Activated CD4-positive, alpha-beta memory T cell treated with anti-CD3 and anti-CD28 coated beads for 36 hours (primary cell): ENCODE measurements around the gene STK38L. TPM values are rescaled to one million over a fixed set of nuclear protein-coding genes. Genes with fewer than 3 reads are reported as not detected.

Source experiments
- CTCF ChIA-PET: fragments of 350-600 bp; sonication (Branson Sonifier 250); formaldehyde crosslinking; loops from one replicate; lab custom pipeline; 2021; ENCODE audit warnings: antibody characterized with exemption, inconsistent platforms; lab: Charles Lee
- POLR2A ChIA-PET: fragments of 350-600 bp; sonication (Branson Sonifier 250); formaldehyde crosslinking; loops from one replicate; lab custom pipeline; 2021; ENCODE audit warnings: antibody characterized with exemption; lab: Charles Lee
- DNase-seq: peaks from one replicate; pipeline ENCODE4 v3.0.0-alpha.2; 2020
- H3K27ac Mint-ChIP-seq: one replicate; pipeline ENCODE4 v1.8.0; 2021; ENCODE audit warnings: mixed read lengths
- H3K27me3 Mint-ChIP-seq: one replicate; pipeline ENCODE4 v1.8.0; 2021; ENCODE audit warnings: mixed read lengths
- H3K36me3 Mint-ChIP-seq: one replicate; pipeline ENCODE4 v1.8.0; 2021; ENCODE audit warnings: mixed read lengths
- H3K4me1 Mint-ChIP-seq: one replicate; pipeline ENCODE4 v1.8.0; 2021; ENCODE audit warnings: low read depth, mixed read lengths
- H3K4me3 Mint-ChIP-seq: one replicate; pipeline ENCODE4 v1.8.0; 2021; ENCODE audit warnings: mild to moderate bottlenecking, mixed read lengths
- H3K9me3 Mint-ChIP-seq: one replicate; pipeline ENCODE4 v1.8.0; 2021; ENCODE audit warnings: mixed read lengths
- intact Hi-C: fragments of 100-400 bp; cut with micrococcal nuclease; formaldehyde crosslinking; loops from one replicate; pipeline ENCODE4 v1.15.1; 2023
- total RNA-seq, 2 experiments: library from RNA; stranded (reverse); gene quantifications; one replicate each; pipeline ENCODE4 v1.2.3, GENCODE V29; 2021

Gene STK38L
- total RNA-seq, 2 experiments from 2014 or later, result 25.1 to 25.2 TPM

GRCh38 chr12:27336282-27336653 lies 92.2 kb downstream of the STK38L start:
- peaks cover 32% of the 10 kb centered on the region for H3K4me1 Mint-ChIP-seq
- peaks cover 31% of the 10 kb centered on the region for H3K27me3 Mint-ChIP-seq
- no peaks in the 10 kb centered on the region for H3K9me3 Mint-ChIP-seq
- intact Hi-C loops, result loop anchor here (10.0 kb wide), 1 partner anchor 319 kb away; no protein-coding TSS in a partner anchor
- H3K4me3 Mint-ChIP-seq, result no peak overlapping the region
- ChIA-PET CTCF (interaction anchor here (0.7 to 1.2 kb wide), 2 partner anchors 49 to 122 kb away, joined by 3 to 4 read pairs; no protein-coding TSS in a partner anchor), POLR2A (interaction anchor here (0.6 kb wide), 1 partner anchor 25 kb away, joined by 4 read pairs; no protein-coding TSS in a partner anchor)
- H3K36me3 Mint-ChIP-seq, result no peaks in the 10 kb centered on the region
- DNase-seq, result no peak
- H3K27ac Mint-ChIP-seq, result no peak overlapping the region

DNA sequence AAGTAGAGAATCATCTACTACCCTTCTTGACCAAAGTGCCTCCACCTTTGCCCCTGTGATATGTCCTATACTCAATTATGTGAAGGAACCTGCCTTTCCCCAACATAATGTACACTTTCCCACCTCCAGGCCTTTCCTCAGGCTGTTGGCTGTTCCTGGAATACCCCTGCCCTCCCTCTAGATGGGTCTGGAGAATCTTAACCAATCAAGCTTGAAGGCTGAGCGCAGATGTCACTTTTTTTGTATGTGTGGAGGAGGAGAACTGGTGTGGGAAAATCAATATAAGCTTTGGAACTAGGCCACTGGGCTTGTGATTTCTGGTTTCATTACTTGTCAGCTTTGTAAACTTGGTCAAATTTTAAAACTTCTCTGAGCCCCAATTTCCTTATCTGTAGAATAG lies 93.3 kb downstream of the STK38L start:
- Mint-ChIP-seq H3K9me3 (no peaks in the 10 kb centered on the region), H3K27me3 (peaks cover 25% of the 10 kb centered on the region), H3K27ac (no peak overlapping the region), H3K4me1 (peaks cover 21% of the 10 kb centered on the region), H3K36me3 (no peaks in the 10 kb centered on the region), H3K4me3 (no peak overlapping the region)
- CTCF ChIA-PET, result no interaction called here
- POLR2A ChIA-PET, result interaction anchor here (0.6 to 0.8 kb wide), 2 partner anchors 13 to 186 kb away, joined by 3 read pairs; no protein-coding TSS in a partner anchor
- no peak for DNase-seq
- intact Hi-C loops, result loop anchor here (10.0 kb wide), 1 partner anchor 317 kb away; no protein-coding TSS in a partner anchor

DNA sequence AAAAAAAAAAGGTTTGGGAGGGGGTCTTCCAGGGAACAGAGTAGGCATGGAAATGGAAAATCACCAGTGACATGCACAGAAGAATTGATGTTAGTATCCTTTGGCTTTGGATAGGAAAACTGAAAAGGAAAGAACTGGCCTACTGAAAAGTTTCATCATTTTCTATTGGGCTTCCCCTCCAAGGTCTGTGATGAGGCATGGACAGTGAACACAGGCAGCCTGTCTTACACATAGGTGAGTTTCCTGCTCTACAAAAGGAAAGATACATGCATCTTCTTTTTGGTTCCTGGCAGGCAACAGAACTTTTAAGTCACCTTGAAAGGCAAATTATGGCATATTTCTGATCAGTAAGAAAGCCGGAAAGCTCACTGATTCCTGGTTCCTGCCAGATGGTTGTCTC lies 94.4 kb downstream of the STK38L start:
- no peak overlapping the region for H3K27ac Mint-ChIP-seq
- ChIA-PET POLR2A (no interaction called here), CTCF (no interaction called here)
- H3K27me3 Mint-ChIP-seq, result peaks cover 22% of the 10 kb centered on the region
- H3K36me3 Mint-ChIP-seq, result no peaks in the 10 kb centered on the region
- DNase-seq, result no peak
- no peak overlapping the region for H3K4me3 Mint-ChIP-seq
- H3K9me3 Mint-ChIP-seq, result no peaks in the 10 kb centered on the region
- H3K4me1 Mint-ChIP-seq, result peaks cover 18% of the 10 kb centered on the region
- intact Hi-C loops, result loop anchor here (10.0 kb wide), 1 partner anchor 316 kb away; no protein-coding TSS in a partner anchor

GRCh38 chr12:27340971-27341370 lies 96.9 kb downstream of the STK38L start:
- Mint-ChIP-seq H3K4me3 (no peak overlapping the region), H3K27ac (no peak overlapping the region), H3K27me3 (peaks cover 8% of the 10 kb centered on the region), H3K4me1 (peaks cover 4% of the 10 kb centered on the region), H3K36me3 (no peaks in the 10 kb centered on the region), H3K9me3 (no peaks in the 10 kb centered on the region)
- CTCF ChIA-PET, result no interaction called here
- POLR2A ChIA-PET, result no interaction called here
- intact Hi-C loops, result no loop called here
- DNase-seq, result no peak

- POLR2A ChIA-PET, result no interaction called here
- no peak overlapping the region for H3K27ac Mint-ChIP-seq
- CTCF ChIA-PET, result no interaction called here
- intact Hi-C loops, result no loop called here
- no peaks in the 10 kb centered on the region for H3K4me1 Mint-ChIP-seq
- peaks cover 11% of the 10 kb centered on the region for H3K27me3 Mint-ChIP-seq
- no peak overlapping the region for H3K4me3 Mint-ChIP-seq
- H3K36me3 Mint-ChIP-seq, result no peaks in the 10 kb centered on the region
- H3K9me3 Mint-ChIP-seq, result no peaks in the 10 kb centered on the region
- DNase-seq, result no peak
These were observed 98.5 kb downstream of the STK38L start for GRCh38 chr12:27342536-27342935.

DNA sequence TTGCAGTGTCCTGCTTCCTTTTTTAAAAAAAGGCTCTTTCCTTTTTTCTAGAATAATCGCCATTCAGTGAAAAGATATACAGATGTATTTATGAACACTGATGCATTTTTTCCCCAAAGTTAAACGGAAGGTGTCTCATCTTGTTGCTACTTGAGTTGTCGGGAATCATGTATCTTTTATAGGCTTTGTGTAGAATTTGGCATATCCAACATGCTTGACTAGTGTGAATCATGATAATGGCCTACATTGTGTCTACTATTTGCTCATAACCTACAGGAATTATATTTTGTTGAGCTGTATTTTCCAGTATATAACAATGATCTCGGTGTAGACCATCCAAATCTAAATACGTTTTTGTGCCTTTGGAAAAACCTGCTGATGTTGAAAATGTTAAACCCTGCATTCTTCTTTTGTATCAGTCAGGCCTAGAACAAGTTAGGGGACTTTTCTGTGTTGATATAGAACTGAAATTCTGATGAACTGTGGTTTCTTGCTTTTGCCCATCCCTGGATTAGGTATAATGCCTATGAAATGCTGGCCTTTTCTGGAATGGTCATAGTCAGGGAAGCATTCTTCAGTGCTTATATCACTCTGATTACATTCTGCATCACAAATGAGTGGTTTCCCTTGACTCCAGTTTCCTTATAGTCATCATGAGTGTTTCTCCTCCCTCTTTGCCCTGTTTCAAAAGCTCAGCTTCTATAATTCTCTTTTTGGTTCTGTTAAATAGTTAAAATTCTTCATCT lies 99.3 kb downstream of the STK38L start:
- H3K4me3 Mint-ChIP-seq, result no peak overlapping the region
- intact Hi-C loops, result no loop called here
- no peaks in the 10 kb centered on the region for H3K9me3 Mint-ChIP-seq
- ChIA-PET POLR2A (no interaction called here), CTCF (no interaction called here)
- no peaks in the 10 kb centered on the region for H3K4me1 Mint-ChIP-seq
- no peak overlapping the region for H3K27ac Mint-ChIP-seq
- DNase-seq, result no peak
- H3K36me3 Mint-ChIP-seq, result no peaks in the 10 kb centered on the region
- H3K27me3 Mint-ChIP-seq, result peaks cover 11% of the 10 kb centered on the region

DNA sequence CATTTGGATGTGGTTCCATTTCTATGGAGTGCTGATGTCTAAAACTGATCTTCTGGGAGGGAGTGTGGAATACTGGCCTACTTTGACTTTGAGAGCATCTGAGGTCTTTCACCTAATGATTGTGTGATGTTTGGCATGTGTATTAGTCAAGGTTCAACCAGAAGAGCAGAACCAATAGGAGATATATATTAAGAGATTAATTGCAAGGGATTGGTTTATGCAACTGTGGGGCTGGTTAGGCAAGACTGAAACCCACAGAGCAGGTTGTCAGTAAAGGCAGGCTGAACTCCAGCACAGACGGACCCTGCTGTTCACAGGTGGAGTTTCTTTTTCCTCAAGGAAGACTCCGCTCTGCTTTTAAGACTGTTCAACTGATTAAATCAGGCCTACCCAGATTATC lies 100.2 kb downstream of the STK38L start:
- ChIA-PET CTCF (interaction anchor here (0.6 kb wide), 1 partner anchor 287 kb away, joined by 3 read pairs; no protein-coding TSS in a partner anchor), POLR2A (no interaction called here)
- H3K27ac Mint-ChIP-seq, result no peak overlapping the region
- DNase-seq, result no peak
- intact Hi-C loops, result no loop called here
- no peak overlapping the region for H3K4me3 Mint-ChIP-seq
- H3K27me3 Mint-ChIP-seq, result peaks cover 8% of the 10 kb centered on the region
- H3K4me1 Mint-ChIP-seq, result no peaks in the 10 kb centered on the region
- no peaks in the 10 kb centered on the region for H3K36me3 Mint-ChIP-seq
- no peaks in the 10 kb centered on the region for H3K9me3 Mint-ChIP-seq

DNA sequence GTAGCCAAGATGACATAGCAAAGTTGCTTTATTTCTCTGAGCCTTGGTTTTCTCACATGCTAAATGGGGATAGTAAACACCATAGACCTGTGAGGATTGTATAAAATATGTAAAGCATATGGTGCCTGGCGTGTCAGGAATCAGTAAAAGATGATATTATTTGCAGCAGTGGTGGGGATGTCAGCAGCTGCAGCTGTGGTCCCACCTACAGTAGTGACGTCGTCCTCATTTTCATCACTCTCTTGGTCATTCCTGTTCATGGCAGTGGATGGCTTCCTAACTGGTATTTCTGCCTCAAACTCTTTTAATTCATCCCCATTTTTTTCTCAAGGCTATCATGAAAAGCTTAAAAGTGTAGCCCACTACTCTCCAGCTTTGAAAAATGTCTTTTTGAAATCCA lies 100.7 kb downstream of the STK38L start:
- Mint-ChIP-seq H3K27ac (no peak overlapping the region), H3K9me3 (no peaks in the 10 kb centered on the region), H3K36me3 (no peaks in the 10 kb centered on the region), H3K4me3 (no peak overlapping the region), H3K4me1 (no peaks in the 10 kb centered on the region), H3K27me3 (peaks cover 8% of the 10 kb centered on the region)
- DNase-seq, result no peak
- ChIA-PET POLR2A (no interaction called here), CTCF (interaction anchor here (0.9 kb wide), 1 partner anchor 40 kb away, joined by 3 read pairs; no protein-coding TSS in a partner anchor)
- intact Hi-C loops, result no loop called here

DNA sequence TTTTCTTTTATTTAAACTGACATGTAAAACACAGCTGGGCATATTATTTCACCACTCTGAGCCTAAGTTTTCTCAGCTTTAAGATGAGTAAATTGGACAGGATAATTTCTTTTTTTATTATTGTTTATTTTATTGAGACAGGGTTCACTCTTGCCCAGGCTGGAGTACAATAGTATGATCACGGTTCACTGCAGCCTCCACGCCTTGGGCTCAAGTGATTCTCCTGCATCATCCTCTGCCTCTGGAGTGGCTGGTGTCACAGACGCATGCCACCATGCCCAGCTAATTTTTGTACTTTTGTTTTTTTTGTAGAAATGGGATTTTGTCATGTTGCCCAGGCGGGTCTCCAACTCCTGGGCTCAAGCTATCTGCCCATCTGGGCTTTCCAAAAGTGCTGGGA lies 101.3 kb downstream of the STK38L start:
- no peaks in the 10 kb centered on the region for H3K4me1 Mint-ChIP-seq
- ChIA-PET CTCF (interaction anchor here (0.9 kb wide), 1 partner anchor 39 kb away, joined by 3 read pairs; no protein-coding TSS in a partner anchor), POLR2A (no interaction called here)
- no peaks in the 10 kb centered on the region for H3K36me3 Mint-ChIP-seq
- DNase-seq, result no peak
- peaks cover 8% of the 10 kb centered on the region for H3K27me3 Mint-ChIP-seq
- intact Hi-C loops, result no loop called here
- no peaks in the 10 kb centered on the region for H3K9me3 Mint-ChIP-seq
- no peak overlapping the region for H3K4me3 Mint-ChIP-seq
- H3K27ac Mint-ChIP-seq, result no peak overlapping the region

GRCh38 chr12:27347779-27348178 lies 103.7 kb downstream of the STK38L start:
- CTCF ChIA-PET, result no interaction called here
- H3K4me3 Mint-ChIP-seq, result no peak overlapping the region

GRCh38 chr12:27351476-27351875 lies 107.4 kb downstream of the STK38L start:
- no peak for DNase-seq
- Mint-ChIP-seq H3K36me3 (no peaks in the 10 kb centered on the region), H3K4me1 (no peaks in the 10 kb centered on the region), H3K4me3 (no peak overlapping the region), H3K9me3 (no peaks in the 10 kb centered on the region), H3K27me3 (peaks cover 3% of the 10 kb centered on the region), H3K27ac (no peak overlapping the region)
- ChIA-PET POLR2A (no interaction called here), CTCF (no interaction called here)
- intact Hi-C loops, result no loop called here

More at GRCh38 chr12:27347779-27348178, 103.7 kb downstream of the STK38L start:
- Mint-ChIP-seq H3K4me1 (no peaks in the 10 kb centered on the region), H3K36me3 (no peaks in the 10 kb centered on the region), H3K27ac (no peak overlapping the region), H3K27me3 (peaks cover 5% of the 10 kb centered on the region), H3K9me3 (no peaks in the 10 kb centered on the region)
- intact Hi-C loops, result no loop called here
- no peak for DNase-seq
- POLR2A ChIA-PET, result no interaction called here

DNA sequence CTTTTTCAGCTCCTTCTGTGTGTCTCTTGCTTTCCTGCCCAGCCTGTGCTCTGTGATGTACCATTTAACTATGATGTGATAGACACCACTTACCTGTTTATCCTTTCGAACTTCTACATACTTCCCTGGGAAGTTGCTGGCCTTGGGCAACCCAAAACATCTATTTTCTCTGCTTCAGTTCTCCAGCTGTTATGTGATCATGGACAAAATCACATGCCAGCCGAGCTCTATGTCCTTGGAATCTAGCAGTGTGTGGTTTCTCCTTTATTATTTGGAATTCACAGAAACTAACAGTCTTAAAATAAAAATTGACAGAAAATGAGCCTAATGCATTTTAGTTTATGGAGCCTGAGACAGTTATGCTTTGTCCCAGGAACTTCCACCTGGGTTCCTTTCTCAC lies 111.4 kb downstream of the STK38L start:
- intact Hi-C loops, result no loop called here
- no peak for DNase-seq
- Mint-ChIP-seq H3K27ac (no peak overlapping the region), H3K9me3 (no peaks in the 10 kb centered on the region), H3K4me3 (no peak overlapping the region), H3K4me1 (no peaks in the 10 kb centered on the region), H3K36me3 (no peaks in the 10 kb centered on the region), H3K27me3 (peaks cover 7% of the 10 kb centered on the region)
- ChIA-PET POLR2A (no interaction called here), CTCF (interaction anchor here (1.0 to 1.2 kb wide), 2 partner anchors 26 to 29 kb away, joined by 3 read pairs; no protein-coding TSS in a partner anchor)
